Measurements from ENCODE around the gene NME3. TPM values are rescaled to one million over a fixed set of nuclear protein-coding genes. Genes with fewer than 3 reads are reported as not detected.

NME3 gene
- 4.5 and 43.9 TPM in 2 replicates for total RNA-seq (2011; cell fraction: chromatin; rRNA removed; ENCODE audit: low replicate concordance)
- 90.4 and 94.7 TPM in 2 replicates for total RNA-seq (2011; cell fraction: nucleolus; rRNA removed)
- 25.3 and 29.3 TPM in 2 replicates for total RNA-seq (2011; cell fraction: nucleoplasm; rRNA removed)
- total RNA-seq (2014; rRNA removed): 65.5 and 75.6 TPM in 2 replicates
- 0.32 and 1.1 TPM in 2 replicates for total RNA-seq (2014; rRNA removed; fragmentation: Illumina TruSeq; extraction: Trizol)
- 11.5 and 15.2 TPM in 2 replicates for total RNA-seq (2015; rRNA removed; fragmentation: Illumina TruSeq; extraction: Trizol)
- total RNA-seq (2021): 57.9 and 66.6 TPM in 2 replicates
- 13.9 and 20.3 TPM in 2 replicates for polyA plus RNA-seq (2011; rRNA removed)
- 30.9 and 115 TPM in 2 replicates for polyA plus RNA-seq (2011; cell fraction: cytosol; rRNA removed)
- 128 and 208 TPM in 2 replicates for polyA plus RNA-seq (2011; cell fraction: nucleus; rRNA removed)
- polyA plus RNA-seq (2012): 44.6 and 58.7 TPM in 2 replicates
- 1.1 and 11.5 TPM in 2 replicates for polyA plus RNA-seq (2014; fragmentation: Illumina TruSeq; extraction: Trizol)
- 1 to 10 TPM in 1 of 2 experiments, under 1 TPM in 1; 0.68 to 4.2 TPM for polyA plus RNA-seq (2014; fragmentation: Nextera tagmentation; extraction: Ambion mirVana)
- 70.3 and 76.3 TPM in 2 replicates for polyA plus RNA-seq (2014; rRNA removed)
- 0.96 and 1.3 TPM in 2 replicates for polyA minus RNA-seq (2011; rRNA and poly(A)+ RNA removed)
- polyA minus RNA-seq (2011; cell fraction: cytosol; rRNA and poly(A)+ RNA removed): 9.6 and 11.4 TPM in 2 replicates
- 26.0 and 31.0 TPM in 2 replicates for polyA minus RNA-seq (2011; cell fraction: nucleus; rRNA and poly(A)+ RNA removed)
- percentile 73 among the genes with signal in this experiment for Bru-seq, nascent RNA
- BruChase-seq, experiment 1, labeled RNA remaining after a 2-hour chase: percentile 60 among the genes with signal in this experiment
- BruChase-seq, experiment 2, labeled RNA remaining after a 6-hour chase: percentile 59 among the genes with signal in this experiment
- long read RNA-seq, experiment 1, transcript NME3-209 (4 exons, 913 nt): minor isoform, 5 of 48 reads
- long read RNA-seq, experiment 1, transcript NME3-201 (5 exons, 1,069 nt): minor isoform, 8 of 48 reads
- long read RNA-seq, experiment 1, transcript NME3-204 (4 exons, 920 nt): major isoform, 10 of 48 reads
- long read RNA-seq, experiment 1, partial matches to known transcripts: 2 of 48 reads
- long read RNA-seq, experiment 1, other reads (novel, unspliced or antisense): 13 of 48 reads
- long read RNA-seq, experiment 2, transcript NME3-202 (3 exons, 1,014 nt): minor isoform, 9 of 58 reads
- long read RNA-seq, experiment 2, transcript NME3-201 (5 exons, 1,069 nt): minor isoform, 11 of 58 reads
- long read RNA-seq, experiment 2, transcript NME3-204 (4 exons, 920 nt): major isoform, 20 of 58 reads
- long read RNA-seq, experiment 2, partial matches to known transcripts: 5 of 58 reads
- long read RNA-seq, experiment 2, other reads (novel, unspliced or antisense): 12 of 58 reads
- long read RNA-seq, experiment 3, transcript NME3-204 (4 exons, 920 nt): minor isoform, 7 of 28 reads
- long read RNA-seq, experiment 3, transcript NME3-201 (5 exons, 1,069 nt): major isoform, 15 of 28 reads
- long read RNA-seq, experiment 3, partial matches to known transcripts: 0 of 28 reads
- long read RNA-seq, experiment 3, other reads (novel, unspliced or antisense): 3 of 28 reads

GRCh38 chr16:1771188-1771863 lies at the start of gene NME3:
Gene NME3 (minus strand): TSS chr16:1771543. CDS start chr16:1771534, 9 bp downstream.
- peaks cover 8% of the 10 kb centered on the region; the same call in 1 of the 2 replicates for H4K20me1 ChIP-seq (replicated peaks; ENCODE audit: control insufficient read depth, insufficient read depth, low read length)
- peak within 1 kb of the TSS; percentile 59; the same call in 1 of the 2 replicates for H2AFZ ChIP-seq (ENCODE audit: low read depth, low read length)
- no peaks in the 10 kb centered on the region for H3K9me3 ChIP-seq (replicated peaks; ENCODE audit: control insufficient read depth, insufficient read depth, low read depth, low read length)
- ChIA-PET POLR2A (interaction anchor here (0.6 to 4.3 kb wide), 9 partner anchors 8 to 384 kb away, joined by 3 to 35 read pairs (median 5); partner anchors contain the start of genes FAHD1, HAGH, NUBP2 and RPS2), CTCF (ENCODE audit: low intra/inter-chr PET ratio) (no interaction called here)
- H3K27me3 ChIP-seq (ENCODE audit: control insufficient read depth in 2 of 2, insufficient read depth in 2 of 2, low read length in 2 of 2): no peaks in the 10 kb centered on the region
- peaks cover 2% of the 10 kb centered on the region for H3K9me1 ChIP-seq (ENCODE audit: control insufficient read depth, insufficient read depth, low read length)
- in situ Hi-C loops (cut with MboI): no loop called here
- peaks cover 20 to 96% of the 10 kb centered on the region in 2 experiments; a peak in 4 of 5 replicates for H3K4me1 ChIP-seq (replicated peaks in 1 of 2; ENCODE audit: control insufficient read depth in 2 of 2, insufficient read depth in 2 of 2, low read length in 2 of 2)
- H3K9ac ChIP-seq (ENCODE audit: insufficient read depth in 1 of 2, low read depth in 2 of 2, low read length in 2 of 2): peak within 1 kb of the TSS; percentile 93 to 95
- ATAC-seq (peak; percentile 73), FAIRE-seq (no peak), DNase-seq (ENCODE audit: extremely low read depth in 1 of 4, low spot score in 3 of 4) (peak; percentile 71 to 85 (median 79))
- 1% methylated on average over 15 of the region's 79 CpGs for WGBS (ENCODE audit: insufficient coverage, low coverage, missing lambda C conversion rate)
- peaks cover 69% of the 10 kb centered on the region; the same call in 2 of the 3 replicates for H3K36me3 ChIP-seq (ENCODE audit: control insufficient read depth, insufficient read depth, low read length)
- BruUV-seq (replicated peaks): no TSS peak
- intact Hi-C loops (cut with micrococcal nuclease): no loop called here
- H3K27ac ChIP-seq (ENCODE audit: extremely low read depth, low read depth, low read length): peak within 1 kb of the TSS; percentile 96
- H3K4me3 ChIP-seq: peak within 1 kb of the TSS; percentile 96
- peak within 1 kb of the TSS; percentile 98 for H3K4me2 ChIP-seq (ENCODE audit: insufficient read depth, low read length)
- H3K79me2 ChIP-seq (ENCODE audit: control insufficient read depth, insufficient read depth, low read length): peaks cover 51% of the 10 kb centered on the region
- TF ChIP-seq E2F6 (IDR thresholded peaks at IDR 0.05; ENCODE audit: borderline replicate concordance in 1 of 2, extremely low read depth in 1 of 2, insufficient read depth in 1 of 2, insufficient read length in 1 of 2, low read depth in 1 of 2, low read length in 1 of 2, poor library complexity in 1 of 2, severe bottlenecking in 1 of 2): peak in 1 of 2 experiments; percentile 10
- TF ChIP-seq CREB1 (IDR thresholded peaks at IDR 0.05): 0 out of 2 replicates have a peak, but pooled peaks have one; percentile 16
- no peak for TF ChIP-seq CREB1 (CRISPR knock-in tag; IDR thresholded peaks at IDR 0.05)
- TF ChIP-seq ZNF384 (IDR thresholded peaks at IDR 0.05; ENCODE audit: low read depth, low read length): no peak
- TF ChIP-seq ZFP1 (CRISPR knock-in tag; IDR thresholded peaks at IDR 0.05): no peak
- no peak for TF ChIP-seq HOXB6 (CRISPR knock-in tag; IDR thresholded peaks at IDR 0.05; ENCODE audit: borderline replicate concordance)
- 0 out of 2 replicates have a peak, but pooled peaks have one; percentile 14 for TF ChIP-seq ZBTB17 (CRISPR knock-in tag; IDR thresholded peaks at IDR 0.05)
- peak; percentile 56; the same call in 1 of the 2 replicates for TF ChIP-seq ZNF740 (CRISPR knock-in tag; IDR thresholded peaks at IDR 0.05)
- TF ChIP-seq ZNF740 (tag; IDR thresholded peaks at IDR 0.05): peak in 1 of 2 experiments; percentile 95; a peak in 2 of 4 replicates
- peak; percentile 99 for TF ChIP-seq VEZF1 (CRISPR knock-in tag; IDR thresholded peaks at IDR 0.05)
